Colonic mucosa (tissue), 4 donors: Measurements from ENCODE around the gene EPB41L4A. TPM values are rescaled to one million over a fixed set of nuclear protein-coding genes. Genes with fewer than 3 reads are reported as not detected.

Source experiments
- DNase-seq: peaks from one replicate; pipeline ENCODE4 v3.0.0-alpha.2; 2020
- H3K27ac ChIP-seq: fragments of 200-600 bp; one replicate; pipeline ENCODE4 v1.8.0; 2021
- H3K27me3 ChIP-seq: fragments of 200-600 bp; one replicate; pipeline ENCODE4 v1.8.0; 2021
- H3K36me3 ChIP-seq: fragments of 200-600 bp; one replicate; pipeline ENCODE4 v1.8.0; 2021
- H3K4me1 ChIP-seq: fragments of 200-600 bp; one replicate; pipeline ENCODE4 v1.8.0; 2021; ENCODE audit warnings: mild to moderate bottlenecking
- H3K4me3 ChIP-seq: fragments of 200-600 bp; one replicate; pipeline ENCODE4 v1.8.0; 2021
- H3K9ac ChIP-seq, 2 donors: one replicate each; pipeline ENCODE4 v1.7.0; 2013; ENCODE audit warnings: control low read depth in 2 of 2, low read depth in 2 of 2, low read length in 2 of 2
- H3K9me3 ChIP-seq: fragments of 200-600 bp; one replicate; pipeline ENCODE4 v1.8.0; 2021
- intact Hi-C: fragments of 100-400 bp; cut with DNase I; formaldehyde crosslinking; loops from one replicate; pipeline ENCODE4 v1.14.1; 2022
- total RNA-seq, 2 donors: library from RNA; stranded (reverse); fragmentation: NEBNext Ultra II Directional in 1 of 2; extraction: Animal tissue kit (Norgen Biotek cat#: 25700) in 1 of 2; gene quantifications; one replicate each; pipeline ENCODE4 v1.2.1, GENCODE V29; 2021
- TF ChIP-seq, protein P1 (sequence below): fragments of 200-600 bp; IDR thresholded peaks from one replicate; pipeline ENCODE4 v1.8.0; 2022; ENCODE audit warnings: antibody characterized with exemption, mild to moderate bottlenecking
- donor health status: healthy.
- donor health status: DM: no; HTN: no; CAD: no.
- donor health status: DM: no; HTN: no; CAD: no.

Gene EPB41L4A
- total RNA-seq, 2 donors from 2014 or later: 10.1 to 18.0 TPM

DNA sequence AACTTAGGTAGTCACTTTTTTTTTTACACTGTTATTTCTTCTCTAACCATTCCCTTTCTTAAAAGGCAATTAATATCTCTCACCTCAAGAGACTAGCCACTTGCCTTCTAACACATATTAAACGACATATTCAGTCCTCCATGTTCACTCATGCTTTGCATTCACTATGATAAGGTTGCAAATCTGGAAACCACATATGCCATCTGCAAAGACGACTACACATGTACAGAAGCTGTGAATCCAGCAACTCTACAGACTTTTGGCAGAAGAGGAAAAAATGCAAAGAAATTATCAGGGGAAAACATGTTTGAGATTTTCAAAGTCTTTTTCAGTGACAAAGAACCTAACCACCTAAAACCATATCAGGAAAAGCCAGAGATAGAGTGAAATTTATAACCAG is 112.1 kb downstream of the EPB41L4A start:
- Histone ChIP-seq H3K9ac (no peak overlapping the region), H3K27ac (no peak overlapping the region), H3K4me3 (no peak overlapping the region), H3K4me1 (no peaks in the 10 kb centered on the region), H3K36me3 (no peaks in the 10 kb centered on the region), H3K9me3 (no peaks in the 10 kb centered on the region), H3K27me3 (no peaks in the 10 kb centered on the region)
- intact Hi-C loops: no loop called here
- TF ChIP-seq, protein P1, sequence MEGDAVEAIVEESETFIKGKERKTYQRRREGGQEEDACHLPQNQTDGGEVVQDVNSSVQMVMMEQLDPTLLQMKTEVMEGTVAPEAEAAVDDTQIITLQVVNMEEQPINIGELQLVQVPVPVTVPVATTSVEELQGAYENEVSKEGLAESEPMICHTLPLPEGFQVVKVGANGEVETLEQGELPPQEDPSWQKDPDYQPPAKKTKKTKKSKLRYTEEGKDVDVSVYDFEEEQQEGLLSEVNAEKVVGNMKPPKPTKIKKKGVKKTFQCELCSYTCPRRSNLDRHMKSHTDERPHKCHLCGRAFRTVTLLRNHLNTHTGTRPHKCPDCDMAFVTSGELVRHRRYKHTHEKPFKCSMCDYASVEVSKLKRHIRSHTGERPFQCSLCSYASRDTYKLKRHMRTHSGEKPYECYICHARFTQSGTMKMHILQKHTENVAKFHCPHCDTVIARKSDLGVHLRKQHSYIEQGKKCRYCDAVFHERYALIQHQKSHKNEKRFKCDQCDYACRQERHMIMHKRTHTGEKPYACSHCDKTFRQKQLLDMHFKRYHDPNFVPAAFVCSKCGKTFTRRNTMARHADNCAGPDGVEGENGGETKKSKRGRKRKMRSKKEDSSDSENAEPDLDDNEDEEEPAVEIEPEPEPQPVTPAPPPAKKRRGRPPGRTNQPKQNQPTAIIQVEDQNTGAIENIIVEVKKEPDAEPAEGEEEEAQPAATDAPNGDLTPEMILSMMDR: no peak
- DNase-seq: no peak

DNA sequence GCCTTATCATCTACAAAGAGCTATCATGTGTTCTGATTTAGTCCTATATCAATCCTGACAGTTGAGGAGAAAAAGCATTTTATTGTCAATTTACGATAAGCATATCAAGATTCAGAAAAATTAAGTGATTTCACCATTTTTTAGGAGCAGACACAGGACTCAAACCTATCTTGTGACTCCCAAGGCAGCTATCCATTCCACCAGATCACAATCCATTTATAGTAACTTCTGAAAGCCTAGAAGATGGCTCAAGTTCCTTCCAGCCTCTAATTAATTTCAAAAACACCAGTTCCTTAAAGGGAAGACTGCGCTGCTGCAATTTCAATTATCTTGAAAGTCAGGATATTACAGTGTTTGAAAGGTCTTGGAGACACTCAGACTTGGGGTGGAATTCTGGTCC is 114.3 kb downstream of the EPB41L4A start:
- no peak overlapping the region for H3K9ac ChIP-seq
- intact Hi-C loops: no loop called here
- no peaks in the 10 kb centered on the region for H3K9me3 ChIP-seq
- no peak overlapping the region for H3K4me3 ChIP-seq
- no peak for DNase-seq
- H3K36me3 ChIP-seq: no peaks in the 10 kb centered on the region
- TF ChIP-seq, protein P1: no peak
- no peaks in the 10 kb centered on the region for H3K27me3 ChIP-seq
- no peaks in the 10 kb centered on the region for H3K4me1 ChIP-seq
- no peak overlapping the region for H3K27ac ChIP-seq

DNA sequence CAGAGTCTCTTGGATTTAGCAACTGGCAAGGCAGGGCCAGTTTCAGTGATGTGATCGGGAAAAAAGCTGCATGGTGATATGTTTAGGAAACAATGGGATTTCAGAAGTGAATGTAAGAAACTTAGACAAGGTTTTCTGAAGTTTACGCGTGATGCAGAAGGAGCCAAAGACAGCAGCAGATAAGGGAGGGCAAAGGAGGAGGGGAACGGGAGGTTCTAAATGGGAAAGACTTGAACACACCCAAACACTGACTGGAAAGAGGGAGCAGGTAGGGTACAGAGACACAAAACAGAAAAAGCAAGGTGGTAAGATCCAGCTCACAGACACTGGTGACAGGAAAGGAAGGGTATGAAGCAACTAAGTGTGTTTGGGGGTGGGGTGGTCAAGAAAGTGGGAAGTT is 115.4 kb downstream of the EPB41L4A start:
- no peak overlapping the region for H3K9ac ChIP-seq
- no peaks in the 10 kb centered on the region for H3K36me3 ChIP-seq
- H3K9me3 ChIP-seq: no peaks in the 10 kb centered on the region
- no peak for DNase-seq
- intact Hi-C loops: no loop called here
- H3K4me3 ChIP-seq: no peak overlapping the region
- no peaks in the 10 kb centered on the region for H3K27me3 ChIP-seq
- TF ChIP-seq, protein P1: no peak
- H3K27ac ChIP-seq: no peak overlapping the region
- no peaks in the 10 kb centered on the region for H3K4me1 ChIP-seq

DNA sequence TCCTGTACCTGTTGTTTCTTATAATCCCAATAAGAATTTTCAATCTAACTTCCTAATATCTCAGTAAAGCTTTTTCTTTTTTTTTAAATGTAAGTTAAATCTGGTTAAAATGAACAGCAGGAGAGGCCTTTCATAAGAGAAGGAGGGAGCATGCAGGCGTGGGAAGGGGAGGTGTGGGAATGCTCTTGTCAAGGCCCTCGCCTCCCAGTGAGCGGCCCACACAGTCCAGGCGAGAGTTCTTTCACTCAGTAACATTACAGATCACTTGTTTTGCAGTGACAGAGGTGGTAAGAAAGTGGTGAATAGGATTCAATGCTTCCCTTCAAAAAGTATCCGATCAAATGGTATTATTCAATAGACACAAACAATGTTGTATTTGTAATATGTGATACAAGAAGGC is 125.0 kb downstream of the EPB41L4A start:
- H3K27ac ChIP-seq: no peak overlapping the region
- no peak for DNase-seq
- H3K9ac ChIP-seq: no peak overlapping the region
- no peaks in the 10 kb centered on the region for H3K36me3 ChIP-seq
- TF ChIP-seq, protein P1: no peak
- intact Hi-C loops: no loop called here
- H3K4me3 ChIP-seq: no peak overlapping the region
- H3K9me3 ChIP-seq: no peaks in the 10 kb centered on the region
- H3K27me3 ChIP-seq: no peaks in the 10 kb centered on the region
- H3K4me1 ChIP-seq: no peaks in the 10 kb centered on the region

DNA sequence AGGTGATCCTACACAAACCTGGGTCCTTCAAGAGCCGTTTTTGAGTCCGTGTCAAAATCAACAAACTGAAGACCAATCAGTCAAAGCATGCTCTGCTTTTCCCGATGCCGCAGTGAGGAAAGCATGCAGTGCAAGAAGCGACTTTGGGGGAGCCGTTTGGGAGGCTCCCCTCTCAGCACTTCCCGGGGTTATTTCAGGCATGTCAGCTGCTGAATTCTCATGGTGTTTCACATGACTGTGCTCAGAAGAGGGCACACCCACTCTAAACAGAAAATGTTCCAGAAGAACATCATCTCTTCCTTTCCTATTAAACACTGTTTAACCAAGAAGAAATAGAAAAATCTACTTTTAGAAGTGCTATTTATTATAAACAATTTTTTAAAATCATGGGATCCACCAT is 125.5 kb downstream of the EPB41L4A start:
- no peaks in the 10 kb centered on the region for H3K4me1 ChIP-seq
- H3K9me3 ChIP-seq: no peaks in the 10 kb centered on the region
- H3K9ac ChIP-seq: no peak overlapping the region
- intact Hi-C loops: no loop called here
- H3K4me3 ChIP-seq: no peak overlapping the region
- H3K36me3 ChIP-seq: no peaks in the 10 kb centered on the region
- no peak for DNase-seq
- H3K27ac ChIP-seq: no peak overlapping the region
- H3K27me3 ChIP-seq: no peaks in the 10 kb centered on the region
- TF ChIP-seq, protein P1: no peak

DNA sequence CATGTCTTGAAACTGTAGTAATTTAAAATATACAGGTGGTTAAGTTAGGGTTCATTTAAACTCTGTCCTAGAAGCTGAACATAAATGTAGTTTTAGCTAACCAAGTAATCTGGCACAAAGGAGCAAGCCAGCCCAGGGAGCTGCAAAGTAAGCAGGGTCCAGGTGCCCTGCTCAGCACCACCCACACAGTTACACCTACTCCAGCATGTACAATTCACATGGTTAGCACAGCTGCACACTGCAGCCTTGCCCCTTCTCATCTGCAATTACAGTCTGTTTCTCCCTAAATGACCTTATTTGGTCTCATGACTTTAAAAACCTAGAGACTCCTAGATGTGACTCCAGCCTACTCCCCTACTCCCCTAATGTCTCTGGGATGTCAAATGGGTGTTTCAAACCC is 128.4 kb downstream of the EPB41L4A start:
- TF ChIP-seq, protein P1: no peak
- no peak for DNase-seq
- H3K27ac ChIP-seq: no peak overlapping the region
- no peaks in the 10 kb centered on the region for H3K27me3 ChIP-seq
- H3K9ac ChIP-seq: no peak overlapping the region
- no peaks in the 10 kb centered on the region for H3K4me1 ChIP-seq
- H3K4me3 ChIP-seq: no peak overlapping the region
- H3K36me3 ChIP-seq: no peaks in the 10 kb centered on the region
- intact Hi-C loops: no loop called here
- H3K9me3 ChIP-seq: no peaks in the 10 kb centered on the region
